Measurements from ENCODE around the gene FBXW2. TPM values are rescaled to one million over a fixed set of nuclear protein-coding genes. Genes with fewer than 3 reads are reported as not detected.

The FBXW2 gene
- total RNA-seq, 1 experiment from 2014 or later: 46.0 TPM

DNA sequence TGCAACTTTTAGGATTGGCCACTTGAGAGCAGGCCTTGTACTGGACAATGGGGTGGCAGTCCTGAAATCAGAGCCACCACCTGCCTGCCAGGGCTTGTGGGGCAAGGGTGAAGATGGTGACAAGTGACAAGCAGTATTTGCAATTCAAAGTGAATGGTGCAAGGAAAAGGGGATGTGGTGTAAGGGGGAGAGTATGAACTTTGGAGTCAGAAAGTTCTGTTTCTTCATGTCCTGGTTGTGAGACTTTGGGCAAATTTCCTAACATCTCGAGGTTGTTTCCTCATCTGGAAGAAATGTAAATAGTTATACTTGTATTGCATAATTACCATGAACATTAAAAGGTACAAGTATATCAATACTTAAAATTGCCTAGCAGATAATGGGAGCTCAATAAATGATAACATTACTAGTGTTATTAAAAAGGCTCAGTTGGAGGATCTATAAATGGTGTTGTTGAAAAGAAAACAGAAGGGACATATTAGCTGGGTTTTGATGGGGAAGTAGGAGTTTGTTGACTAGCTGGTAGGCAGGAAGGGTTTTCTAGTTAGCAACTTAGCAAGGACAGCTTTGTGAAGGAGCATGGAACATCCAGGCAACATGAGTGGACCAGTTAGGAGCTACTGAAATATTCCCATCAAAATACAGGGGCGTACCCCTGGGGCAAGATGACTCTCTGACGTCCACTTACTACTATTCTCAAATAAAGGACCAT is 57.6 kb downstream of the FBXW2 start:
- POLR2A ChIA-PET: no interaction called here
- no TSS peak for BruUV-seq (replicated peaks)
- H3K36me3 ChIP-seq (ENCODE audit: control insufficient read depth, insufficient read depth, low read length): no peaks in the 10 kb centered on the region
- no peak overlapping the region for H3K27ac ChIP-seq (ENCODE audit: low read length)
- no peak for ATAC-seq
- intact Hi-C loops (cut with micrococcal nuclease; ENCODE audit: unreplicated experiment): no loop called here
- no peak for DNase-seq (ENCODE audit: low read depth, low spot score)
- CTCF ChIA-PET: no interaction called here
- no peaks in the 10 kb centered on the region for H3K9me3 ChIP-seq (ENCODE audit: control insufficient read depth, insufficient read depth, low read depth, low read length)
- H3K4me1 ChIP-seq (ENCODE audit: control insufficient read depth, insufficient read depth, low read length): peaks cover 4% of the 10 kb centered on the region
- H3K27me3 ChIP-seq (ENCODE audit: control insufficient read depth, insufficient read depth, low read length): no peaks in the 10 kb centered on the region
- no peak overlapping the region for H3K4me3 ChIP-seq (ENCODE audit: low read depth in 2 of 2, low read length in 2 of 2)
- TF ChIP-seq SIN3A (IDR thresholded peaks at IDR 0.05; ENCODE audit: borderline replicate concordance, insufficient read depth, low read depth, low read length): no peak
- TF ChIP-seq, protein P1, sequence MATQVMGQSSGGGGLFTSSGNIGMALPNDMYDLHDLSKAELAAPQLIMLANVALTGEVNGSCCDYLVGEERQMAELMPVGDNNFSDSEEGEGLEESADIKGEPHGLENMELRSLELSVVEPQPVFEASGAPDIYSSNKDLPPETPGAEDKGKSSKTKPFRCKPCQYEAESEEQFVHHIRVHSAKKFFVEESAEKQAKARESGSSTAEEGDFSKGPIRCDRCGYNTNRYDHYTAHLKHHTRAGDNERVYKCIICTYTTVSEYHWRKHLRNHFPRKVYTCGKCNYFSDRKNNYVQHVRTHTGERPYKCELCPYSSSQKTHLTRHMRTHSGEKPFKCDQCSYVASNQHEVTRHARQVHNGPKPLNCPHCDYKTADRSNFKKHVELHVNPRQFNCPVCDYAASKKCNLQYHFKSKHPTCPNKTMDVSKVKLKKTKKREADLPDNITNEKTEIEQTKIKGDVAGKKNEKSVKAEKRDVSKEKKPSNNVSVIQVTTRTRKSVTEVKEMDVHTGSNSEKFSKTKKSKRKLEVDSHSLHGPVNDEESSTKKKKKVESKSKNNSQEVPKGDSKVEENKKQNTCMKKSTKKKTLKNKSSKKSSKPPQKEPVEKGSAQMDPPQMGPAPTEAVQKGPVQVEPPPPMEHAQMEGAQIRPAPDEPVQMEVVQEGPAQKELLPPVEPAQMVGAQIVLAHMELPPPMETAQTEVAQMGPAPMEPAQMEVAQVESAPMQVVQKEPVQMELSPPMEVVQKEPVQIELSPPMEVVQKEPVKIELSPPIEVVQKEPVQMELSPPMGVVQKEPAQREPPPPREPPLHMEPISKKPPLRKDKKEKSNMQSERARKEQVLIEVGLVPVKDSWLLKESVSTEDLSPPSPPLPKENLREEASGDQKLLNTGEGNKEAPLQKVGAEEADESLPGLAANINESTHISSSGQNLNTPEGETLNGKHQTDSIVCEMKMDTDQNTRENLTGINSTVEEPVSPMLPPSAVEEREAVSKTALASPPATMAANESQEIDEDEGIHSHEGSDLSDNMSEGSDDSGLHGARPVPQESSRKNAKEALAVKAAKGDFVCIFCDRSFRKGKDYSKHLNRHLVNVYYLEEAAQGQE (IDR thresholded peaks at IDR 0.05; ENCODE audit: insufficient read depth in 1 of 2, low read depth in 2 of 2, low read length in 1 of 2): no peak
- no peak for TF ChIP-seq TCF7L2 (IDR thresholded peaks at IDR 0.05; ENCODE audit: low read depth, low read length)
- TF ChIP-seq, protein P2, sequence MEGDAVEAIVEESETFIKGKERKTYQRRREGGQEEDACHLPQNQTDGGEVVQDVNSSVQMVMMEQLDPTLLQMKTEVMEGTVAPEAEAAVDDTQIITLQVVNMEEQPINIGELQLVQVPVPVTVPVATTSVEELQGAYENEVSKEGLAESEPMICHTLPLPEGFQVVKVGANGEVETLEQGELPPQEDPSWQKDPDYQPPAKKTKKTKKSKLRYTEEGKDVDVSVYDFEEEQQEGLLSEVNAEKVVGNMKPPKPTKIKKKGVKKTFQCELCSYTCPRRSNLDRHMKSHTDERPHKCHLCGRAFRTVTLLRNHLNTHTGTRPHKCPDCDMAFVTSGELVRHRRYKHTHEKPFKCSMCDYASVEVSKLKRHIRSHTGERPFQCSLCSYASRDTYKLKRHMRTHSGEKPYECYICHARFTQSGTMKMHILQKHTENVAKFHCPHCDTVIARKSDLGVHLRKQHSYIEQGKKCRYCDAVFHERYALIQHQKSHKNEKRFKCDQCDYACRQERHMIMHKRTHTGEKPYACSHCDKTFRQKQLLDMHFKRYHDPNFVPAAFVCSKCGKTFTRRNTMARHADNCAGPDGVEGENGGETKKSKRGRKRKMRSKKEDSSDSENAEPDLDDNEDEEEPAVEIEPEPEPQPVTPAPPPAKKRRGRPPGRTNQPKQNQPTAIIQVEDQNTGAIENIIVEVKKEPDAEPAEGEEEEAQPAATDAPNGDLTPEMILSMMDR (IDR thresholded peaks at IDR 0.05): no peak
- TF ChIP-seq POLR2AphosphoS5 (IDR thresholded peaks at IDR 0.05; ENCODE audit: low read depth, low read length): no peak
- in situ Hi-C loops (cut with HindIII; ENCODE audit: low pct_unique_long_range_greater_than_20kb, low sequenced_read_pairs): no loop called here

DNA sequence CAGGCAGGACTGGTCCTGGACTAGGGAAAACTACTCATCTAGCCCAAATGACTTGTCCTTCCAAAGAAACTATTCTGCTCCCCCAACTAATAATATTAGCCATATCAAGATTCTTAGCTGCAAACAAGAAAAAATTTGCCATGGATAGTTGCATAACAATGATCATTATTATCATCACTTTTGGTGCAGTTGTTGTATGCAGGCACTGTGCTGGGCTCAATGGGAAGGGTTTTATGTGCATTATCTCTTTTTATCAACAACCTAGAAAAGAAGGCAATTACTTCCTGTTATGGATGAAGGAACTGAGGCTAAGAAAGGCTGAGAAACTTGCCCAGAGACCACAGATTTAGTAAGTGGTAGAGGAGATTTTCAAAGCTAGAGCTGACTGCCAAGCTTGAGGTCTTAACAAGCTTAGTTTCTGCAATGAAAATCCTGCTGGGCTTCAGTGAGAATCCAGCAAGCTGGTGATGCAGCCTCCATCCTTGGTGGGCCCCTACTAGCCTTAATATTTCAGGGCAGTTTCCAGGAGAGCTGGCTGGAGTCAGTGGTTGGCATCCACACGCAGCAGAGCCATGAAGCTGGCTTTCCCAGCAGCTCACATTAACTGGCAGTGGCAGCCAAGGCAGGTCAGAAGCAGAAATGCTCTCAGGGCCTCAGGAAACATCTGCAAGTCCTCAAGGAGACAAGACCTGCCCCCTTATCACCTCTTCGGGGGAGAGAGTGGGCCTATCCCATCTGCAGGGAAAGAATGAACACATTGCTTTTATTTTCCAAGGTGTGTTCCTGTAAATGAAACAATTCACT is 58.4 kb downstream of the FBXW2 start:
- no peak overlapping the region for H3K4me3 ChIP-seq (ENCODE audit: low read depth in 2 of 2, low read length in 2 of 2)
- peaks cover 4% of the 10 kb centered on the region for H3K4me1 ChIP-seq (ENCODE audit: control insufficient read depth, insufficient read depth, low read length)
- POLR2A ChIA-PET: no interaction called here
- no peaks in the 10 kb centered on the region for H3K27me3 ChIP-seq (ENCODE audit: control insufficient read depth, insufficient read depth, low read length)
- ATAC-seq (no peak), DNase-seq (ENCODE audit: low read depth, low spot score) (no peak)
- TF ChIP-seq, protein P2 (IDR thresholded peaks at IDR 0.05): no peak
- no peak for TF ChIP-seq SIN3A (IDR thresholded peaks at IDR 0.05; ENCODE audit: borderline replicate concordance, insufficient read depth, low read depth, low read length)
- TF ChIP-seq POLR2AphosphoS5 (IDR thresholded peaks at IDR 0.05; ENCODE audit: low read depth, low read length): no peak
- TF ChIP-seq, protein P1 (IDR thresholded peaks at IDR 0.05; ENCODE audit: insufficient read depth in 1 of 2, low read depth in 2 of 2, low read length in 1 of 2): no peak
- no peak for TF ChIP-seq TCF7L2 (IDR thresholded peaks at IDR 0.05; ENCODE audit: low read depth, low read length)
- CTCF ChIA-PET: no interaction called here
- intact Hi-C loops (cut with micrococcal nuclease; ENCODE audit: unreplicated experiment): no loop called here
- H3K27ac ChIP-seq (ENCODE audit: low read length): 0 out of 2 replicates have a peak overlapping the region, but pooled peaks have one; percentile 17
- no TSS peak for BruUV-seq (replicated peaks)
- no peaks in the 10 kb centered on the region for H3K9me3 ChIP-seq (ENCODE audit: control insufficient read depth, insufficient read depth, low read depth, low read length)
- no peaks in the 10 kb centered on the region for H3K36me3 ChIP-seq (ENCODE audit: control insufficient read depth, insufficient read depth, low read length)
- in situ Hi-C loops (cut with HindIII; ENCODE audit: low pct_unique_long_range_greater_than_20kb, low sequenced_read_pairs): no loop called here
